Urothelium cell line (cell line): ENCODE results near the gene ST3GAL3.

Experiments
- DNase-seq: peaks from one replicate; pipeline ENCODE4 v3.0.0; 2011; ENCODE audit warnings: low spot score, mixed read lengths
- FAIRE-seq: peaks from 2 replicates; lab custom pipeline; 2011; peaks lifted over from hg19 to GRCh38; lab: Jason Lieb, UNC

ST3GAL3 gene

GRCh38 chr1:43783096-43783670, 75.8 kb downstream of the ST3GAL3 start:
- DNase-seq (no peak), FAIRE-seq (no peak)

GRCh38 chr1:43783671-43784205, 76.4 kb downstream of the ST3GAL3 start:
- FAIRE-seq (peak; percentile 62), DNase-seq (peak; percentile 68)

- DNase-seq, result no peak
- FAIRE-seq, result no peak
These were observed 79.0 kb downstream of the ST3GAL3 start for GRCh38 chr1:43786201-43786958.

DNA sequence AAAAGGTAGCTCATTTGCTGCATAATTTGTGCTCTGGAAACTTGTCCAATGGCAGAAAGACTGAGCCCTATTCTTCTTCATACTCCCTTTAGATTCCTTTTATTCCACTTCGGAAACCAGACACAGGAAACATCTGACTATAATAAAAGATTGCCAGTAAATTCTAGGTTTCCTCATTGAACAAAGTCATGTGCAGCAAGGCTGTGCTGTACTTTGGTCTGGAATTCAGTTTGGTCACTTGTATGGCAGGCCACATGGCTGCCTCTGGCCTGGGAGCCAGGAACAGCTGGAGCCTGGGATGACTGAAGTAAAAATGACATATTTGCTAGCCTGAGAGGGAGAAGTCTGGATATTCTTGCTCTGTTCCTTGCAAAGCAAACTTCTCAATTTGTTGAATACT, 79.6 kb downstream of the ST3GAL3 start:
- FAIRE-seq, result no peak
- DNase-seq, result no peak

- DNase-seq (no peak), FAIRE-seq (no peak)
These were observed 82.5 kb downstream of the ST3GAL3 start for GRCh38 chr1:43789604-43790550.

GRCh38 chr1:43791243-43791642, 83.9 kb downstream of the ST3GAL3 start:
- FAIRE-seq, result no peak
- no peak for DNase-seq

- FAIRE-seq (no peak), DNase-seq (peak; percentile 36)
These were observed 88.8 kb downstream of the ST3GAL3 start for GRCh38 chr1:43796111-43796581.

DNA sequence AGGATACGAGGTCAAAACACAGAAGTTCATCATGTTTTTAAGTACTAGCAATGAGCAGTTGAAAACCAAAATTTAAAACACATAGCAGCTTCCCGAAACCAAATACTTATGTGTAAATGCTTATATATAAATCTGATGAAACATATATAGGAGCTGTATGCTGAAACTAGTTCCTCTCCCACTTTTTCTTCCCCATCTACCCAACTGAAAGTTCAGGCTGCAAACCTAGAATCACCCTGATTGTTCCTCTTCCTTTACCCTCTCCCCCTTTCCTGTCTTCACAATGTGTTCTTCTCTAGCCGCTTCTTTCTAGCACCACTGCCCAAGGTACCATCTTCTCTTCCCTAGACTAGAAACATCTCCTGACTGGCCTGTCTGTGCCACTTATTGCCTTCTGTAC, 90.6 kb downstream of the ST3GAL3 start:
- no peak for DNase-seq
- peak; percentile 9 for FAIRE-seq

DNA sequence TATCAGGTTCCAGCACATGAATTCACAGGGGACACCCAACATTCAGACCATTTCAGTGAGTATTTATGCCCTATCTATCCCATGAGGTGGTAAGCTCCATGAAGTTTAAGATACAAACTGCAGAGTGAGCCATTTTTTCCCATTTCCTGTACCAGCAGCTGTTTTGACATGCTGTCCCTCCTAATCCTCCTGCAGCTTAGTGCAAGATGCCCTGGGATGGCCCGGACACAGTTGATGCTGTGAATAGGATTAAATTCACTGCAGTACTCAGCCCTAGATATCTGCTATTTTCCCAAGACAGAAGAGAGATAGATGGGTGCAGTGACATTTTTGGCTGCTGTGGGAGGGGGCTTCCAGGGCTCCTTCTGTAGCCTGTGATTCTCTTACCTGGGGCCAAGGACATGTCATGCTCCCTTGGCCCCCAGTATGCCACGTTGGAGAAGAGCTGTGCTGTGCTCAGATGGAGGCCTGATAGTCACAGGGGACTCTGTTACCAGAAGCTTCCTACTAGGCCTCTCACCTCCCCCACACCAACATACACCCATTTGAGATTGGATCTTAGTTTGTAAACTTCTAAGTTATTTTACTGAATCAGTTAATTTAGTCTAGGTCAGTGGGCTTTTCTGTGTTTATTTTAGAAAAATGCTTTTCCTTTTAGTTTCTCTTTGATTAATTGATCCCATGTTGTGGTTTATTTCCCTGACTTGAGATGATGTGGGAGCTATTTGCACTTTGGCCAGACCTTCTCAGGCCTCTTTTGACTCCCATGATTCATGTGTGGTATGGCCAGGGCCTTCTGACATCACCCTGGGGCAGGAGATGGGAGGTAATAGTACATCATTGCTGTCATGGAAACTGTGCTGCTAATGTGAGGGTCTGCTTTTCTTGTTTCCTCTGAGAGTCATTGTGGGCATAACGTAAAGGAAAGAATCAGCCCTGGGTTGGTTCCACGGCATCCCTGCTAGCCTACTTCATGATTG, 92.6 kb downstream of the ST3GAL3 start:
- DNase-seq (no peak), FAIRE-seq (peak; percentile 27)

GRCh38 chr1:43800771-43801170, 93.4 kb downstream of the ST3GAL3 start:
- FAIRE-seq, result no peak
- no peak for DNase-seq

GRCh38 chr1:43801203-43801602, 93.9 kb downstream of the ST3GAL3 start:
- no peak for FAIRE-seq

GRCh38 chr1:43802356-43802980, 95.1 kb downstream of the ST3GAL3 start:
- FAIRE-seq (no peak), DNase-seq (no peak)

More at GRCh38 chr1:43801203-43801602, 93.9 kb downstream of the ST3GAL3 start:
- DNase-seq, result peak; percentile 17

DNA sequence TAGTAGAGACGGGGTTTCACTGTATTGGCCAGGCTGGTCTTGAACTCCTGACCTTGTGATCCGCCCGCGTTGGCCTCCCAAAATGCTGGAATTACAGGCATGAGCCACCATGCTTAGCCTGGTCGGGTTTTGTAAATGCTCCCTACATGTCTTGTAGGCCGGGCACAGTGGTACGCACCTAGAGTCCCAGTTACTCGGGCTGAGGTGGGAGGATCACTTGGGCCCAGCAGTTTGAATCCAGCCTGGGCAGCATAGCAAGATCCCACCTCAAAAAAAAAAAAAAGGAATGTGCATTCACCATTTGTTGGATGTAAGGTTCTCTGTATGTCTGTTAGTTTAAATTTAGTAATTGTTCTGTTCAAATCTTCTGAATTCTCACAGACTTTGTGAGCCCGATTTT, 95.8 kb downstream of the ST3GAL3 start:
- FAIRE-seq, result no peak
- no peak for DNase-seq

DNA sequence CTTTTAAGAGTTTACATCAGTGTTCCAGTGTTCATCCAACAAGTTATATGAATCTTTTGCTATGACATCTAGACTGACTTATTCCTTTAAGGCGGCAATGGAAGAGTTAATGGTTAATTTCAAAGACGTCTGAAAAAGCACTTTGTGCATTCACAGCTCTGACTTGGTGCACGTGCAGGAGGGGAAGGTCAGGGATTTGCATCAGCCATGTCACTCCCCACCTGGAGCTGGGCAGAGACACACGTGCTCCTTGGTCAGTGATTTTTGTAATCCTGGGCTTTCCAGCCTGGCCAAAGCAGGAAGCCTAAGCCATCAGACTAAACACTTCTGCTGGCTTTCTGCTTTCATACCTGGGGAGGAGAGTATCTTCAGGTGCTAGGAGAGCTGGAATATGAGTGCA, 96.3 kb downstream of the ST3GAL3 start:
- FAIRE-seq, result no peak
- DNase-seq, result no peak

DNA sequence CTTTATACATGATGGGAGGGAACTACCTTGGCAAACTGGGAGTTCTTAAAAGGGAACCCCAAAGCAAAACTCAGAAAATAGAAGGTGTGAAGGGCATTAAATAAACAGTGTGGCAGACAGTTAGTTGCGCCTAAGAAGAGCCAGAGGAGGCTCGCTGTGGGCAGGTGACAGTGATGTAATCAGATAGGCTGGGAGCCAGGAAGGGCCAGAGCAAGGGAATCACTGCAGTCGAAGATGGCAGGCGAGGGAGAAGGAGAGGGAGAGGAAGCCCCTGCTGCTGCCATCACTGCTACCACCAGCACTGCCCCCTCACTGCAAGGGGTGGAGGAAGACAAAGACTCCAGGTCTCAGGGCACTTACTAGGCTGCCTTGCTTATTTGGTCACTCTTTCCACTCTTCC, 97.2 kb downstream of the ST3GAL3 start:
- DNase-seq (no peak), FAIRE-seq (no peak)

DNA sequence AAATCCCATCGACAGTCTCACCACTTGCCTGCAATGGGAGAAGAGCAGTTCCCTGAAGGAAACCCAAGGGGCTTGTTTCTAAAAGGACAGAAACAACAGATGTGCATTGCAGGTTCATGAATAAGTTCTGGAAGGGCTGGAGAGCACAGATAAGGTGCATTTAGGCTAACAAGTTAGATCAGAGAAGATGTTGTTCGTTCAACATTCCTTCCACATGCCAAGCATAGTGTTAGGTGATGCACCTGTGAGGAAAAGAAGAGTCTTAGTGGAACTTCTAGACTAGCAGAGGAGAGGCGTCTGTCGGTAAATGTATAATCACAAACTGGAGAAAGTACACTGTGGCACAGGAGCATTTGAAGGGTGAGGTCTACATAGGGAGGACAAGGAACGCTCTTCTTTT, 98.0 kb downstream of the ST3GAL3 start:
- FAIRE-seq (no peak), DNase-seq (no peak)

DNA sequence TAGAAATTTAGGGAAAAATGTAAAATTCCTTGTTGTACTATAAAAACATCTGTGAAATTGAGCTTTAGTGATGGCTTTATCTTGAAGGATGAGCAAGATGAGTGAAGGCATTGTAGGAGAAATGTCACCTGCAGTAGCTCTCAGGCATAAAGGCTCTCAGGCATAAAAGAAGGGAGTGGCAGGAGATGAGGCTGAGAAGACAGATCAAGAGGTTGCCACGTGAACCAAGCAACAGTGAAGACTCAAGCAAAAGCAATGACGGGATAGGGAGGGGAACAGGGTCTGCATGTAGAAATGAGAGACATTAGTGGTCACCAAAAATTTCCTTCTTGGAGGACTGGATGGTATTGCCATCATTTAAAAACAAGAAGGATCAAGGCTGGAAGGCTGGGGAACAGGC, 98.8 kb downstream of the ST3GAL3 start:
- FAIRE-seq (no peak), DNase-seq (no peak)

- FAIRE-seq, result no peak
- DNase-seq, result no peak
These were observed 101.8 kb downstream of the ST3GAL3 start for GRCh38 chr1:43809097-43809673.

- DNase-seq, result no peak
- no peak for FAIRE-seq
These were observed 105.2 kb downstream of the ST3GAL3 start for GRCh38 chr1:43812579-43812978.
